ENCODE data around the gene SELENOT. TPM values are rescaled to one million over a fixed set of nuclear protein-coding genes. Genes with fewer than 3 reads are reported as not detected.

Gene SELENOT
- total RNA-seq, 1 experiment from 2014 or later = 81.6 TPM

DNA sequence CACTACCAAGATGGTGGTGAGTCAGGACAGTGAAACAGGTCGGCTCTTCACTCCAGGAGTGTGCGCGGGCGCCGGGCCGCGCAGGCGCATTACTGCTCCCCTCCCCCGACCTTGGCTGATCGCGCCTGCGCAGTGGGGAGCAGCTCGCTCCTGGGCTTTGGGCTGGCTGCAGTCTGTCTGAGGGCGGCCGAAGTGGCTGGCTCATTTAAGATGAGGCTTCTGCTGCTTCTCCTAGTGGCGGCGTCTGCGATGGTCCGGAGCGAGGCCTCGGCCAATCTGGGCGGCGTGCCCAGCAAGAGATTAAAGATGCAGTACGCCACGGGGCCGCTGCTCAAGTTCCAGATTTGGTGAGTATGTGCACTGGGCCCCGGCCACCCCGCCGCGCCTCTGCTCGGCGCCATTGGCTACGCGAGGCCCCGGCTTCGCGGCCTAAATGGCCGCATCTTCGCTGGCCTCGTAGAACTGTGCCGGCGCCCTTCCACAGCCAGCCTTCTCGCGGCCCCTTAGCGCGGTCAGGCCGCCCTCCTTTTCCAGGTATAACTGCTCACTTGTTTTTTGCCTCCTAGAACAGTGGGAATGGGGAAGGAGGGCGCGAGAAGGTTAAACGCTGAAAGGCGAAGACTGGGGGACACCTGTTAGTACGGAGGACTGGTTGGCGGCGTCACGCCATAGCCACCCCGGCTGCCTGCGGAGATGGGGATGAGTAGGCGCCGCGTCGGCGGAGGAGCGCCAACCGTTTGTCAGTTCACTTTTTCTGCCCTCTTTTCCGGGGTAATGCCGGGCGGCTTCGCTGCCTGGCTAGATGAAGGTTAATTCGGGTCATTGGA is at the start of gene SELENOT (continued):
- TF ChIP-seq, protein P1, sequence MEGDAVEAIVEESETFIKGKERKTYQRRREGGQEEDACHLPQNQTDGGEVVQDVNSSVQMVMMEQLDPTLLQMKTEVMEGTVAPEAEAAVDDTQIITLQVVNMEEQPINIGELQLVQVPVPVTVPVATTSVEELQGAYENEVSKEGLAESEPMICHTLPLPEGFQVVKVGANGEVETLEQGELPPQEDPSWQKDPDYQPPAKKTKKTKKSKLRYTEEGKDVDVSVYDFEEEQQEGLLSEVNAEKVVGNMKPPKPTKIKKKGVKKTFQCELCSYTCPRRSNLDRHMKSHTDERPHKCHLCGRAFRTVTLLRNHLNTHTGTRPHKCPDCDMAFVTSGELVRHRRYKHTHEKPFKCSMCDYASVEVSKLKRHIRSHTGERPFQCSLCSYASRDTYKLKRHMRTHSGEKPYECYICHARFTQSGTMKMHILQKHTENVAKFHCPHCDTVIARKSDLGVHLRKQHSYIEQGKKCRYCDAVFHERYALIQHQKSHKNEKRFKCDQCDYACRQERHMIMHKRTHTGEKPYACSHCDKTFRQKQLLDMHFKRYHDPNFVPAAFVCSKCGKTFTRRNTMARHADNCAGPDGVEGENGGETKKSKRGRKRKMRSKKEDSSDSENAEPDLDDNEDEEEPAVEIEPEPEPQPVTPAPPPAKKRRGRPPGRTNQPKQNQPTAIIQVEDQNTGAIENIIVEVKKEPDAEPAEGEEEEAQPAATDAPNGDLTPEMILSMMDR (IDR thresholded peaks at IDR 0.05 in 2 of 3, conservative IDR thresholded peaks at IDR 0.05 in 1 of 3; ENCODE audit: borderline replicate concordance in 1 of 3, insufficient read depth in 1 of 3, low read depth in 2 of 3, low read length in 2 of 3) = no peak; a peak in 2 of 6 replicates
- TF ChIP-seq, protein P2, sequence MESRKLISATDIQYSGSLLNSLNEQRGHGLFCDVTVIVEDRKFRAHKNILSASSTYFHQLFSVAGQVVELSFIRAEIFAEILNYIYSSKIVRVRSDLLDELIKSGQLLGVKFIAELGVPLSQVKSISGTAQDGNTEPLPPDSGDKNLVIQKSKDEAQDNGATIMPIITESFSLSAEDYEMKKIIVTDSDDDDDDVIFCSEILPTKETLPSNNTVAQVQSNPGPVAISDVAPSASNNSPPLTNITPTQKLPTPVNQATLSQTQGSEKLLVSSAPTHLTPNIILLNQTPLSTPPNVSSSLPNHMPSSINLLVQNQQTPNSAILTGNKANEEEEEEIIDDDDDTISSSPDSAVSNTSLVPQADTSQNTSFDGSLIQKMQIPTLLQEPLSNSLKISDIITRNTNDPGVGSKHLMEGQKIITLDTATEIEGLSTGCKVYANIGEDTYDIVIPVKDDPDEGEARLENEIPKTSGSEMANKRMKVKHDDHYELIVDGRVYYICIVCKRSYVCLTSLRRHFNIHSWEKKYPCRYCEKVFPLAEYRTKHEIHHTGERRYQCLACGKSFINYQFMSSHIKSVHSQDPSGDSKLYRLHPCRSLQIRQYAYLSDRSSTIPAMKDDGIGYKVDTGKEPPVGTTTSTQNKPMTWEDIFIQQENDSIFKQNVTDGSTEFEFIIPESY (IDR thresholded peaks at IDR 0.05; ENCODE audit: extremely low read depth, insufficient replicate concordance, low read length) = peak; percentile 26
- TF ChIP-seq, protein P3, sequence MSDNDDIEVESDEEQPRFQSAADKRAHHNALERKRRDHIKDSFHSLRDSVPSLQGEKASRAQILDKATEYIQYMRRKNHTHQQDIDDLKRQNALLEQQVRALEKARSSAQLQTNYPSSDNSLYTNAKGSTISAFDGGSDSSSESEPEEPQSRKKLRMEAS (IDR thresholded peaks at IDR 0.05) = no peak; the same call in 1 of the 2 replicates

DNA sequence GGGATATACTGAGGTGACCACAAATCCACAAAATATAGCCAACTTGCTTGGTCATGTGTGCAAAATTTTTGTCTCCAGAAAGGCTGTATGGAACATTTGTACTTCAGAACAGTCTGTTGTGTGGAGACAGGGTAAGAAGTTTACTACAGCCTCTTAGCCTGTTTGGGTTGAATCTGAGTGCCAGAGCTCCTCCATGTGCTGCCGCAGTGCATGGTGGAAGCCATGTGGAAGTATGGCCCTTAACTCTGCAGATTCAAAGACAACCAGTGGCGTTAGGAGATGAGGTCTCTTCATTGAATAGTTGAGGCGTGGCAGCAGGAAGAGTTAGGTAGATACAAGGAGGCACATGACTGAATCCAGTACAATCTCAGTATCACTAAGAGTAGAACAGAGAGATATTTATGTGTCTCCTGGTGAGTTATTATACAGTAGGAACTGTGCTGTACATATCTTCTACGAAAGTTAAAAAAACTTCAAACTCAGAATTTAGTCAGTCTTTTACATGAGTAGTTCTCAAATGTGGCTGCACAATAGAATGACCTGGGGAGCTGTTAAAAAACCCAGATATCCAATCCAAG is 47.2 kb upstream of the SELENOT start:
- no peak overlapping the region for H3K4me3 ChIP-seq (replicated peaks in 1 of 2; ENCODE audit: low read depth in 1 of 2, low read length in 2 of 2)
- ChIA-PET CTCF (no interaction called here), RAD21 (ENCODE audit: low non-redundant PET in 1 of 2, low total read pairs in 2 of 2, uncharacterized antibody in 2 of 2, unreplicated experiment in 2 of 2) (no interaction called here), POLR2A (interaction anchor here (0.5 kb wide), 1 partner anchor 9 kb away, joined by 3 read pairs; no protein-coding TSS in a partner anchor)
- no peaks in the 10 kb centered on the region for H3K9me2 ChIP-seq (ENCODE audit: insufficient read depth)
- H3K36me3 ChIP-seq (ENCODE audit: control insufficient read depth in 1 of 2, insufficient read depth in 2 of 2, low read length in 2 of 2) = peaks cover 33% of the 10 kb centered on the region in 2 experiments
- BruUV-seq (replicated peaks) = no TSS peak
- no peak overlapping the region for H3K4me2 ChIP-seq (ENCODE audit: low read length)
- intact Hi-C loops (cut with micrococcal nuclease) = no loop called here
- no peak overlapping the region for H3K9ac ChIP-seq (ENCODE audit: low read length)
- no peaks in the 10 kb centered on the region for H3K27me3 ChIP-seq (ENCODE audit: insufficient read depth, low read length)
- no peaks in the 10 kb centered on the region for H4K20me1 ChIP-seq (ENCODE audit: insufficient read depth)
- peaks cover 97% of the 10 kb centered on the region for H3K79me2 ChIP-seq (ENCODE audit: insufficient read depth, low read length)
- no peak overlapping the region for H2AFZ ChIP-seq (ENCODE audit: low read depth, low read length, poor library complexity, severe bottlenecking)
- H3K4me1 ChIP-seq (ENCODE audit: control insufficient read depth in 1 of 2, insufficient read depth in 2 of 2, low read length in 2 of 2) = 0 out of 4 replicates have a peak, but pooled peaks cover 0 to 4% of the 10 kb centered on the region in 2 experiments
- no peak overlapping the region for H3K27ac ChIP-seq (ENCODE audit: low read depth, low read length)
- ATAC-seq (no peak), DNase-seq (ENCODE audit: low read depth, low spot score) (no peak)
- TF ChIP-seq SP1 (IDR thresholded peaks at IDR 0.05; ENCODE audit: low read depth) = no peak
- TF ChIP-seq RAD21 (IDR thresholded peaks at IDR 0.05; ENCODE audit: low read depth) = no peak
- TF ChIP-seq FOSL1 (IDR thresholded peaks at IDR 0.05; ENCODE audit: low read depth) = no peak
- TF ChIP-seq, protein P2 (IDR thresholded peaks at IDR 0.05; ENCODE audit: extremely low read depth, insufficient replicate concordance, low read length) = no peak
- TF ChIP-seq POLR2AphosphoS5 (IDR thresholded peaks at IDR 0.05; ENCODE audit: low read depth, low read length) = no peak
- TF ChIP-seq, protein P3 (IDR thresholded peaks at IDR 0.05) = no peak
- no peak for TF ChIP-seq ZFX (IDR thresholded peaks at IDR 0.05)
- H3K9me3 ChIP-seq (ENCODE audit: control insufficient read depth in 1 of 2, insufficient read depth in 1 of 2, low read depth in 1 of 2, low read length in 2 of 2) = no peaks in the 10 kb centered on the region
